ENCODE measurements around the gene MYMK.

DNA sequence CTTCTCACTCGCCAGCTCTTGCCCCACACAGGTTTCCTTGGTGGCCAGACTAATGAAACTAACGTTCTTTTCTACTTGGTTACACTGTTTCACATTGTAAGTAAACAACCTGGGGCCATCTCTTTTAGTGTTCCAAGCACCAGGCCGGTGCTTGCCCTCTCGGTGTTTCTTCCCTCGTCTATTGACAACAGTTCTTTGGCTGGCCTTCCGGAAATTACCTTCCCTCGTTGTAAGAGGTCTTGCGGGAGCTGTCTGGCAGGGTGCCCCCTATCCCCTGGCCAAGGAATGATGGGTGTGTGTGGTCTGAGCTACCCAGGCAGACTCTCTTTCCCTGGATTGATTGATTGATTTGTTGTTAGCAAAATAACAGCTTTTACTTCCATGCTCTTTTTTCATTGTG lies 918 bp upstream of the MYMK start:
- TF ChIP-seq POLR2A (IDR thresholded peaks at IDR 0.05; ENCODE audit: low read depth, low read length) (no peak), TAF1 (IDR thresholded peaks at IDR 0.05; ENCODE audit: borderline replicate concordance, low read depth, low read length) (no peak), POLR2AphosphoS5 (IDR thresholded peaks at IDR 0.05; ENCODE audit: low read depth, low read length) (no peak)

Data from GM12892 (cell line).